Upper lobe of left lung (tissue), 4 donors: ENCODE data around the gene AMOTL1.

ENCODE experiments used
- EP300 ChIP-seq, 4 donors: sonication (generic); formaldehyde crosslinking; IDR thresholded peaks; one replicate each; pipeline ENCODE4 v1.5.1; 2017; ENCODE audit warnings: antibody characterized with exemption in 4 of 4, control low read depth in 2 of 4
- POLR2A ChIP-seq, 4 donors: fragments of 450-650 bp; IDR thresholded peaks; one replicate each; pipeline ENCODE4 v1.5.1; 2016 to 2017; ENCODE audit warnings: antibody characterized with exemption in 4 of 4, mild to moderate bottlenecking in 2 of 4
- POLR2AphosphoS5 ChIP-seq, 2 donors: sonication (generic); formaldehyde crosslinking; IDR thresholded peaks; one replicate each; pipeline ENCODE4 v1.5.1; 2017; ENCODE audit warnings: antibody characterized with exemption in 2 of 2
- TF ChIP-seq, protein P1 (sequence below), 6 experiments: fragments of 450-650 bp in 4 of 6; fragments of 200-600 bp in 2 of 6; sonication (generic) in 2 of 6; IDR thresholded peaks; one replicate each; pipeline ENCODE4 v1.5.1; 2016 to 2019; ENCODE audit warnings: antibody characterized with exemption in 6 of 6

DNA sequence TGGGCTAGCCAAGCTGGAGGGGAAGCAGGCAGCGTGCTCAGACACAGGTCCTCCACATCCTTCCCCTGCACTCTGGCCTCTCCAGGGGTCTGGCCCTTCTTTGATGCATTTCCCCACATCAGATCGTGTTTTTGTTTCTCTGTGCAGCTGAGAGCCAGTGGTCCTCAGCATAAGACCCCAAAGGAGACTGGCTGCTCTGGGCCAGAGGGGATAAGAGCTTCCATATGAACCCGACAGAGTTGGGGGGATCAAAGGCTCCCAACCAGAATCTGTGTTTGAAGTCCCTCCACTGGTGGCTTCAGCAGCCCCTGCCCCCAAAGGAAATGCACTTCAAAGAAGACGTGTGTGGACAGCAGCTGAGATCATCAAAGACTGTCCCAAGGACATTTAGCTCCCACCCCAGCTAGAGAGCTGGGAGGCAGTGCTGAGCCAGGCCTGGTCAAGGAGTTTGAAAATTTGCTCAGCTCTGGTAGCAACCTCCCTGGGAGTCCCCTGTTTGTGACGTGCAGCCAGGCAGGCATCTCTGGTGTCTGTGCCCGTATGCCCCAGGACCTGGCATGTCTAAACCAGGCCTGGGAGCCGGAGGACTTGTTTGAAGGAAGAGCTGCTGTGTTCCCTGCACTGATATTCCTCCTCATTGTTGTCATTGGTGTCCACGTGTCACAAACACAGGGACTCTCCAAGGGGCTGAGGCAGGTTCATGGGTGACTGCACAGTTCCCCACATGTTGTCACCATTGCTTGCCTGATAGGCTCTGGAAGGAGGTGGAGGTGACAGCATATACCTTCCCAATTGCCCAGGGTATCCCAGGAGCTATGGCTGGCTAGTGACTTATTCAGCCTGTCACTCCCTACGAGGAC, 99.0 kb downstream of the AMOTL1 start:
- TF ChIP-seq, protein P1, sequence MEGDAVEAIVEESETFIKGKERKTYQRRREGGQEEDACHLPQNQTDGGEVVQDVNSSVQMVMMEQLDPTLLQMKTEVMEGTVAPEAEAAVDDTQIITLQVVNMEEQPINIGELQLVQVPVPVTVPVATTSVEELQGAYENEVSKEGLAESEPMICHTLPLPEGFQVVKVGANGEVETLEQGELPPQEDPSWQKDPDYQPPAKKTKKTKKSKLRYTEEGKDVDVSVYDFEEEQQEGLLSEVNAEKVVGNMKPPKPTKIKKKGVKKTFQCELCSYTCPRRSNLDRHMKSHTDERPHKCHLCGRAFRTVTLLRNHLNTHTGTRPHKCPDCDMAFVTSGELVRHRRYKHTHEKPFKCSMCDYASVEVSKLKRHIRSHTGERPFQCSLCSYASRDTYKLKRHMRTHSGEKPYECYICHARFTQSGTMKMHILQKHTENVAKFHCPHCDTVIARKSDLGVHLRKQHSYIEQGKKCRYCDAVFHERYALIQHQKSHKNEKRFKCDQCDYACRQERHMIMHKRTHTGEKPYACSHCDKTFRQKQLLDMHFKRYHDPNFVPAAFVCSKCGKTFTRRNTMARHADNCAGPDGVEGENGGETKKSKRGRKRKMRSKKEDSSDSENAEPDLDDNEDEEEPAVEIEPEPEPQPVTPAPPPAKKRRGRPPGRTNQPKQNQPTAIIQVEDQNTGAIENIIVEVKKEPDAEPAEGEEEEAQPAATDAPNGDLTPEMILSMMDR (IDR thresholded peaks at IDR 0.05): no peak
- TF ChIP-seq POLR2AphosphoS5 (IDR thresholded peaks at IDR 0.05) (no peak), EP300 (IDR thresholded peaks at IDR 0.05) (no peak), POLR2A (IDR thresholded peaks at IDR 0.05) (no peak)
